Suppressor macrophage (primary cell): Measurements from ENCODE around the gene TTC39A.

Experiments
- DNase-seq, 4 experiments: peaks; one replicate each; pipeline ENCODE4 v3.0.0-alpha.2; 2020 to 2022
- total RNA-seq, 17 experiments: gene quantifications; one replicate each; lab custom pipeline; 2026; ENCODE audit warnings: mixed read lengths in 6 of 17, inconsistent platforms in 3 of 17; lab: John Stamatoyannopoulos, UW

Gene TTC39A
- 0 to 5.3 (median 1.2) reads per million in 17 experiments for total RNA-seq

DNA sequence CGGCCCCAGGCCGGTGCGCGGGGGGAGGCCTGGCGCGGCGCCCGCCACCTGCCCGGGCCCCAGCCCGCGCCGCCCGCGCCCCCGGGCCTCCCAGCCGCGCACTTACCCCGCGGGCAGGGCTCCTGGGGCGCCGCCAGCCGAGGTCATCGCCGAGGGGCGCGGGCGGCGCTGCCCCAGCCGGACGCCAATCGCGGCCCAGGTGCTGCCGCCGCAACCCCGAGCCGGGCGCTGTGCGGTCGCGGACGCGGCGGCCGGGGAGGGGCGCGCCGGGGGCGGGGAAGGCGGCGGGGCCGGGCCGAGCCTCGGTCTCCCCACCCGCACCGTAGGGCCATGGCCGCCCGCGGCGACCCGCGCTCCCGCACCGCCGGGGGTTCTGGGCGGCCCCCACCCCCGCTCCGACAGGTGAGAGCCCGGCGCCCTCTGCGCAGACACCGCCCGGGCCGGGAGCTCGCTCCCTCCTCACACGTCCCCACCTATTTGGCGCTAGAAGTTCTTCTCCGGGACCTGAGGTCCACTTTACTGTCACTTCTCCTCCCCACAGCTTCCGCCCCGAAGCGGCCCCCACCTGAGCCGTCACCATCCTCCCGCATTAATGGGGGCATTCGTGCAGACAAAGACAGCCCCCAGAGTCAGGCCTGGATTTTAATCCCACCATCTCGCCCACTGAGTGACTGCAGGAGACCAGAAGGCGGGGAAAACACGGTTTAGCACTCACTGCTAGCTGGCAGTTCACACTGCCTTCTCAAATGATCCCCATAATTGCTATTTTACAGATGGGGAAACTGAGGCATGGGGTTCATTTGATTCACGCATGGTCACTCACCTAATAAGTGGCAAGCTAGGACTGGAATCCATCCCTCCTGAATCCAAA, at the start of gene TTC39A:
TSS of gene TTC39A (minus strand) at position 232 of the 871 bp plus-strand sequence. CDS start at position 147, 85 bp downstream.
- DNase-seq: no peak

DNA sequence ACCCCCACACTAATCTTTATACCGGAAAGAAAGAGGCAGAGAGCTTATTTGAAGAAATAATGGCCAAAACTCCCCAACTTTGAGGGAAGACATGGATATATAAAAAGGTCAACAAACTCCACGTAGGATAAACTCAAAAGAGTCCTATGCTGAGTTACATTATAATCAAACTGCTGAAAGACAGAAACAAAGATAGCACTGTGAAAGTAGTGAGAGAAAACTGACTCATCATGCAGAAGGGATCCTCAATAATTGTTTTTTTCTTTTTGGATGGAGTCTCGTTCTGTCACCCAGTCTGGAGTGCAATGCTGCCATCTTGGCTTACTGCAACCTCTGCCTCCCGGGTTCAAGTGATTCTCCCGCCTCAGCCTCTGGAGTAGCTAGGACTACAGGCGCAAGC, 48.5 kb upstream of the TTC39A start:
- DNase-seq: no peak

DNA sequence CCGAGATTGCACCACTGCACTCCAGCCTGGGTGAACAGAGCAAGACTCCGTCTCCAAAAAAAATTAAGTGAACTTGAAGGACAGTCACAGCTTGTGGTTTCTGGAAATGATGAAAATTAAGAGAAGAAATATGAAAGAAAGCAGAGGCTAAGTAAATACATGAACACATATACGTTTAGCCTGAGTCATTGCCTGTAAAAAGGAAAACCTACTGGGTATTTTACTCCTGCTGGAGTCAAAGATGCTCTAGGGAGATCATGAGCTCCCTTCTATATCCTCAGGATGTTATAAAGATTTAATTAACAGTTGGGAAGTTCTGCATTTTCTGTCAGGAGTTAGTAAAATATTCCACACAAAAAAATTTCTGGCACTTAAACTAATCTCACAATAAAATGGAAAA, 43.5 kb upstream of the TTC39A start:
- no peak for DNase-seq

DNA sequence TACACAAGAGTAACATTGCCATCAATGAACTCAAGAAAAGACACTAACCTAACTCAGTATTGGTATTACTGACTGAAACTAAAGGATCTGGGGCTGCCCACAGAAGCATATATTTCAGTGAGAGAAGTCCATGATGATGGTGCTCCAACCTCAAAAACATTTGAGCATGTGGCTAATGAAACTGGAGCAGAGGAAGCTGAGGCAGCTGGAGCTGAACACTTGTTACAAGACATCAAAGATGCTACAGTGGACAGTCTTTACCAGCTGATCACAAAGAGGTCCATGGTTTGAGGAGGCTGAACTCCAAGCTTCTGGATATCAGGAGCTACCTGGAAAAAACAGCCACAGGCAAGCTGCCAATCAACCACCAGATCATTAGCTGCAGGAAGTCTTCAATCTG, 42.2 kb upstream of the TTC39A start:
- DNase-seq: no peak

DNA sequence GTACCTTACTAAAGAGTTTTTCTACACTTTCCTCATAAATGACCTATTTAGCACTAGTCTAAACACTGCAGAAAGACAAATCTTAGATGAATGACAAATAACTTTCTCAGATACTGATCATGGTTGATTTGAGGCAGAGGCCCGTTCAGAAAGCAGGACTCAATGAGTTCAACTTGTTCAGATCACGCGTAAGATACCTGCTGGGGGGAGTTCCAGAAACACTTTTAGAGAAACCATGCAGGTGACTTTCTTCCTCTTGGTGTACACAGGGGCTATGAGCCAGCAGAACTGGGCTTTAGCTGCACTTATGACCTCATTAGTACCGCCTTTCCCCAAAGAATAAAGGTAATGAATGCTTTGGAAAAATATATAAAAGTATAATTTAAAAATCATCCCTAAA, 38.8 kb upstream of the TTC39A start:
- DNase-seq: no peak

DNA sequence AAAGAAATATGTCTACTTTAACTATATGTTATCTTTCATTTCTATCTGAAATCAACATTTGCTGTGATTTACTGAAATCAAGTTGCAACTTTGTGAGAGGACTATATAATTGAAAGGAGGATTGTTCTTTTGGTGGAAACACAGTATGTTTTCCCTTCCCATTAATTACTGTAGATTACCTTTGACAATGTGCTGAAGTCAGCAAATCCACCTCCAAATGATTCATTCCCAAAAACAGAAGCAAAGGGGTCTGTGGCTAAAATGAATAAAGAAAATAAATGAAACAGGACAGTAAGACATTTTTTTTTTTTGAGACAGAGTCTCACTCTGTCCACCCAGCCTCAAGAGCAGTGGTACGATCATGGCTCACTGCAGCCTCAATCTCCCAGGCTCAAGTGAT, 35.4 kb upstream of the TTC39A start:
- no peak for DNase-seq

DNA sequence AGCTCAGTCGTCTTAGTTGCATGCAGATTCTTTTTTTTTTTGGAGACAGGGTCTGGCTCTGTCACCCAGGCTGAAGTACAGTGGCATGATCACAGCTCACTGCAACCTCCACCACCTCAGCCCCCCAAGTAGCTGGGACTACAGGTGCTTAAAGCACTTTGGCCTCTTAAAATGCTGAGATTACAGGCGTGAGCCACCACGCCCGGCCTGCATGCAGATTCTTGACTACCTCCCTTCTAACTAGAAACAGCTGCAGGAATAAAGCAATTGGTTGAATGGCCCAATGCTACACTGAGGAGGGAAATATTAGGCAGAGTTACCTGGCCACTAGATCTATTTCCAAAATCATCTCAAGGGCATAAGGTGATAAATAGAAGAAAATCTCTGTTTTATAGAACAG, 29.5 kb upstream of the TTC39A start:
- DNase-seq: no peak

DNA sequence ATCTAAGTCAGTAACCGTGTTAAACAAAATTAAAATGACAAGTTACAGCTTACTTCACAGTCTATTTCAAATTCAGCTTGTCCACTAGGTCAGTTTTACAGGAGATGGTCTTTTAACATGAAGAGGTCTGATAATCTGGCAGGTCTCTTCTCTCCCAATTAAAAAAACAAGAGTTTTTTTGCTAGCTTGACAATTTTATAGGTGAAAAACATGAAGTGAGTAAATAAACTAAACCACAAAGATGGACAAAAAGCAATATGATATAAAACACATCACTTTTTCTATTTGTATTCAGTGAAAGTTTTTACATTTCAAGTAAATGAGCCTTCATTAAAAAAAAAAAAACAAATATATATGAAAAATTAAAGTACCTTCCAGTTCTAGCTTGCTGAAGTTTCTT, 25.0 kb upstream of the TTC39A start:
- DNase-seq: no peak

DNA sequence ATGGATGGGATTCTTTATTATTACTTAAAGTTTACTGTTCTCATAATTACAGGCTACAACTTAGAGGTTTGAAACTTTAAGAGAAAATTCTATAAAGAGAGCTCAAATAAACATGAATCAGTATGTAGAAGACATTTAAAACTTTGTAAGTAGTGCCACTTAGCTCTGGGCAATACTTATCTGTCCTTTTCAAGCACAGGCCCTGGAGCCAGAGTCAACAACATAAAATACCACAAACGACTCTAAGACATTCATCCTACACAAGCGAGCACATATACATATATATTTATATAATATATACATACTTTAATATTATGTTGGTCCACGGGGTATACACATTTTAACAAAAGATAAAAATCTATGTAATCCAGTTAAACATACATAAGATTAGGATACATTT, 24.1 kb upstream of the TTC39A start:
- no peak for DNase-seq

DNA sequence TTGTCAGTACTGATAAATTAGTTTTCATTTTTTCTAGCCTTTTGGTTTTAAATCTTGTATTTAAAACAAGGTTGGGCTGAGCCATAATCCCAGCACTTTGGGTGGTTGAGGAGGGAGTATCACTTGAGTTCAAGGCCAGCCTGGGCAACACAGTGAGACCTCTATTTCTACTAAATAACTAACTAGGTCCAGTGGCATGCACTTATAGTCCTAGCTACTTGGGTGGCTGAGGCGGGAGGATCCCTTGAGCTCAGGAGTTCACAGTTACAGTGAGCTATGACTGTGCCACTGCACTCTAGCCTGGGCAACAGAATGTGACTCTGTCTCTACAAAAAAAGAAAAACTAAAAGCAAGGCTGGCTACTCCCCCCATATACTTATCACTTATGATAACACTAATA, 21.5 kb upstream of the TTC39A start:
- DNase-seq: no peak

DNA sequence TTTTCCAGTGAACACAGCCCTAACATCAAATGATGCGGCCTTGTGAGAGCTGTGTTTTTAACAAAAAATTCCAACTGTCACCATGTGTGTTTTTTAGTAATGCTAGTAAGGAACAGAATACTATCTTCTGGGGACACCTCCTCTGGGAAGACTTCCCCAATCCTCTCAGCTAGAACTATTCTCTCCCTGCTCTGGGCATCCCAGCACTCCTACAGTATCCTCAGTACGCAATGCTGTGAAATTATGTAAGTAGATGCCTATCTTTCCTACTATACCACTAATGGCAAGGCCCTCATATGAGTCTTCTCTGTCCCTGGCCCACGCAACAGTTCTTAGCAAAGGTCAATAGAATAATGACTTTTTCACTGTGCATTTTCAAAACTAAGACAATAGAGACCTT, 19.5 kb upstream of the TTC39A start:
- DNase-seq: peak in 1 of 4 experiments; percentile 12

DNA sequence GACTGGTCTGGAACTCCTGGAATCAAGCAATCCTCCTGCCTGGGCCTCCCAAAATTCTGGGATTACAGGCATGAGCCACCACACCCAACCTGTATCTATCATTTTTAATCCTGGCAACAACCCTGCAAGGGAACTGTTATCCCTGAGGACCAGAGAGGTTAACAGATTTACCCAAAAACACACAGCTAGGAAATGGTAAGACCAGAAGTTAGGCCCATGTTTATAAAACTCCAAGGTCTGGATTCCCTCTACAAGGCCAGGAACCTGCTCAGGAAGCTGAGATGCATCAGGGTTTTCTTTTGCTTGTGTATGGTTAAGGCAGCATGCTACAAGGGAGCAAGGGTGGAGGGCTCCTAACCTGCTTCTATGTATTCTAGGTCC, 17.8 kb upstream of the TTC39A start:
- no peak for DNase-seq

DNA sequence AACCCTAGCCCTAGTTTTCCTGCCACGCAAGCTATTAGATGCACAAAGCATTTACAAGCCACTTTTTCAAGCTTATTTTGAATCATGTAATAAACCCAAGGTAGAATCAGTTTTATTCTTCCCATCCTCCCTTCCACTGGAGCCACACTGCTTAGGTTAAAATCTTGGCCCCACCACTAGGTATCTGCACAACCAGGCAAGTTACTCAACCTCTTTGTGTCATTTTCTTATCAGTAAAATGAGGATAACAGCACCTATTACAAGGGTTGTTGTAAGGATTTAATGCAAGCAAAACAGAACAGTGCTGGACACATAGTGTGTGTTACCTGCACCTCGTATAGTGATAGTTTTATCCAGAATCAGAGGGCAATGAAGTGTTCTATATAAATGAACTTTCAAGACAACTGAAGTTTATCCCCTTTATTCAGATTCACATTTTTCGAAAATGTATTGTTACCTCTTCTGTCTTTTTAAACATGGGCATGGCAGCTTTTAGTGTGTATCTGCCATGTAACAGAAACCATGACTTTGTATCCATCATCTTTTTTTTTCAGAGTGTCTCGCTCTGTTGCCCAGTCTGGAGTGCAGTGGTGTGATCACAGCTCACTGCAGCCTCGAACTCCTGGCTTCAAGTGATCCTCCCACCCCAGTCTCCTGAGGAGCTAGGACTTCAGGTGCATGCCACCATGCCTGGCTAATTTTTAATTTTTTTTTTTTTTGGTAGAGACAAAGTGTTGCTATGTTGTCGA, 17.2 kb upstream of the TTC39A start:
- DNase-seq: no peak

DNA sequence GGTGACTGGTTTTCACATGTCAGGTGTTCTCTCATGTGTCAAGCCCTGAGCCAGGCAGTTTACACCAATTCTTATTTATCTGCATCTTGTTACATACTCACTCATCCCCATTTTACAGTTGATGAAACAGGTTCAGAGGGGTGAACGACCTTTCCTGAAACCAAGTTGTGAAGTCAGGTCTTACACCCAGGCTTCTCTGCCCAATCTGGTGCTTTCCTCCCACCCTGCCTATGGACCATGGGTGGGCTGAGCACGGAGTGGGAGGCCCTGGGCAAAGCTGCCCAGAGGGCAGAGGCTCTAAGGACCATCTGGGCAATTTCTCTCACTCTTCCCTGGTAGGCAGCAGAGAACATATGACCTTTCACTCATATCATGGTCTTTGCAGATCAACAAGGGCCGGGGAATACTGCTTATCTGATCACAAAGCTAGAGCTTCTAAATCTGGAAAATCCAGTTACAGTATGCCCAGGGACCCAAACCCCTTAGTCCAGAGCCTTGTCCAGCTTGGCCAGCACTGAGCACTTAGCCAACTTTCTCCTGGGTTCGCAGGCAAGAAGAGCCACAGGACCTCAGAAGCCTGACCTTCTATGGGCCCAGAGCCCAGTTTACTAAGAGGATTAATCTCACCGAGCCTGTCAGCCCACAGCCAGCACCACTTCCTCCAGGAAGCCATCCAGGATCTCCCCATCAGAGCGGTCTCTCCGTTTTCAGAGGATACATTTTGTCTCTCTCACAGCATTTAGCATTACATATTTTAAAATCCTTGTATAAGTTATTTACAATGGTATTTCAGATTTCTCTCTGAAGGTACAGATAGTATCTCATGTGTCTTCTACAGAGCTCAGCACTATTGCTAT, 16.0 kb upstream of the TTC39A start:
- no peak for DNase-seq

DNA sequence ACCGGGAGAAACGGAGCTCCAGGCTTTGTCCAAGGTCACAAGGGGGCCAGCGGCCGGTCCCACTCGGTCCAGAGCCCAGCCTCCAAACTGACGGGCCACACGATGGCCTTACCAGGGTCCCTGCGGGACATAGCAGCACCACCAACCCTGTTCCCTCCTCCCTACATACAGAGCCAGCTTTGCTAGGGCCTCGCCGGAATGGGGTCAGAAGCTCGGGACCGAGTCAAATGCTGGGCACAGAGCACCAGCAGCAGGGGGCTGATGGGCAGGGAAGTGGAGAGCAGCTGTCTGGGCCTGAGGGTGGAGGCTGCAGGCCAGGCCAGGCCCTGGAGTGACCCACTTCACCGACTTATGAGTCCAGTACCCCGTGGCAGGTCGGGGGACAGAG, 14.9 kb upstream of the TTC39A start:
- no peak for DNase-seq

DNA sequence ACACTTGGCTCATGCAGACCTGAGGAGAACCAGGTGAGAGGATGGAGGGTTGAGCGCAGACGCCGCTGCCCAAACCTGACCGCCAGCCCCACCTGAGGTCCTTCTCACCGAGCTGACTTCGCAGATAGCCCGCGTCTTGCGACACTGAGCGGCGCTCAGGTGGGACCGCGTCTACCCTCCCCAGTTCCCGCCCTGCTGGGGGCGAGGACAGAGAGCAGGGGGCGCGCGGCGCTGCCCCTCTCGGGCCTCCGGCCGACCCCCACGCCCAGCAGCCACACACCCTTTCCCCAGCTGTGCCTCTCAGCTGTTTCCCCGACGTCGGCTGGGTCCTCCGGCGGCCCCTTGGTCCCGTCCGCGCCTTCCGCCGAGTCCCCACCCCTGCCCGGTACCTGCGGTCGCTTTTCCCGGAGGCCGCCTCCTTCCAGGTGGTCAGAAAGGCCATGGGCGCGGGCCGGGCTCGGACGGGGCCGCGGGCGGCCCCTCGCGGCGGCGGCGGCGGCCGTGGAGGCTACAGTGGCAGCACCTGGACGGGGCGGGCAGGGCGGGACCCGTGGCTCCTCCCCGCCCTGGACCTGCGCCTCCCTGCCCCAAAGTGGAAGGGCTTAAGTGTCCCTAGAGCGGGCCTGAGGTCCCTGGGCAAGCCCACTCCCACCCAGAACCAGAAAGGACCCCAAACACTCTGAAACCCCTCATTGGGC, 14.4 kb upstream of the TTC39A start:
- DNase-seq: peak in 1 of 4 experiments; percentile 21

DNA sequence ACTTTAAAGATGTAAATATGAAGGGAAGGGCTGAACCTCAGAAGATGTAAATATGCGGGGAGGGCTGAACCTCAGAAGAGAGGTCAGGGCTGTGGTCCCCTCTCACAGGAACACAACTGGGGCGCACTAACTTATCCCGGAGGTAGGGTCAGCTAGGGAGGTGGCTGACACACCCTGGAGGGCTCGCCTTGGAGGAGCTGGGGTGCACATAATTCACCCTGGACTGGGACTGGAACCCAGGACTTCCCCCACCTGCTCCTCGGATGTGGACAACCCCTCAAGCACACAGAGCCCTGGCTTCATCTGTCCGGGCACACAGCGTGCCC, 13.9 kb upstream of the TTC39A start:
- DNase-seq: no peak

DNA sequence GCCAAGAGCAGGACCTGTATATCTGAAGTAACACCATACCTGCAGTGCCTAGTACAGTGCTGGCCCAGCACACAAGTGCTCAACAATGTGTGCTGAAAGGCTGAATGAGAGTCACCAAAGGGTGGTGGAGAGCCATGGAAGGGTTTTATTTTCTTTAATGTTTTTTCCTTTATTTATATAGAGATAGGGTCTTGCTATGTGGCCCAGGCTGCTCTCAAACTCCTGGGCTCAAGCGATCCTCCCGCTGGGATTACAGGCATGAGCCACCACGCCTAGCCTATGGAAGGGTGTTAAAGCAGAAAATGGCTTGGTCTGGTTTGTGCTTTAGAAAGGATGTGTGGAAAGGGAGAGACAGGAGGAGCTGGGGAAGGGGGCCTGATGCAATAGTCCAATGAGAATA, 13.3 kb upstream of the TTC39A start:
- no peak for DNase-seq

DNA sequence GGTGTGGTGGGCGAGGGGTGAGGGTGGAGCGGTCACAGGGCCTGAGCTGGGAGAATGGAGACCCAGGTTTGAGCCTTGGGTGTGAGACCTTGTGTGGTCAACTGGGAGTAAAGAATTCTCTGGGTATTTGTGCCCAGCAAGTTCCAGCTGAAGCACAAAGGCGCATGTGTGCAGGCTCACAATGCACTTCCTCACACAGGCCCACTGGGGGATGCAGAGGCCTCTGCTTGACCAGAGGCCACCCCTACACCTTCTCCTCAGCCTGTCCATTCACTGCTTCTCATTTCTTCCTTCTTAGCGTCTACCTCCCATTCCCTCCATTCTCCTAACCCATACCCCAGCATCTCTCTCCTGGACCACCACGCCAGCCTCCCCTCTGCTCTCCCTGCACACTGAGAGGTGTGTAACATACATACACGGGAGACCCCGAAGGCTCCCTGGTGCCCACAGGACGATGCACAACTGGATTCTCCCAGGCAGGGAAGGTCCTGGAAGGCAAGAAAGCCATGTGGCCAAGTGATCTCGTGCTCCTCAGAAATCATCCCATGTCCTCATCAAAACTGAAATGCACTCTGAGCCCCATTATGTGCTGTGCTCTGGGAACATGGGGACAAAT, 12.3 kb upstream of the TTC39A start:
- DNase-seq: no peak

DNA sequence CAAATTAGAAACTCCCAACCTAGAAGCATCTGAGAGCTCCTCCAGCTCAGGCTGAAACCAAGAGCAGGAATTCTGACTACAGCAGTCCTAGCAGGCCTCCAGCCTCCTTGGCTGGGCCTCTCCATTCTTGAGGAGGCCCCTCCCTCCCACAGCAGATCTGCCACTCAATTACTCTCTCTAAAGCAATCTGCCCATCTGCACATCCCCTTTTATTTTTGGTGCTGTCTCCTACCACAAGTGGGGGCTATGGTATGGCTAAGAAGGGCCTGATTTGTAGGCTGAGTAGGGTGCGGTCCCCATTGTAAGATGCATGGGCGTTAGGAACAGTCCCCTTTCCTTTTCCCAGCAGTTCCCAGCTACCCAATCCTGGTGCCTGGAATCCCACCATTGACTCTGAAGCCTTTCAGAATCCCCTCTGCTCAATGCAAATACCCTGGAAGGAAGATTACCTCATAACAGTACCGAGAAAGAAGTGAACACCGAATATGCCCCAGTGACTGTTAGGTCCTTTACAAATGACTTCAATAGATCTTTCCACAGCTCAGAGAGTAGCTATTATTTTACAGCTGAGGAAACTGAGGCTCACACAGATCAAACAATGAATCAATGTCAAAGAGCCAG, 11.6 kb upstream of the TTC39A start:
- no peak for DNase-seq

DNA sequence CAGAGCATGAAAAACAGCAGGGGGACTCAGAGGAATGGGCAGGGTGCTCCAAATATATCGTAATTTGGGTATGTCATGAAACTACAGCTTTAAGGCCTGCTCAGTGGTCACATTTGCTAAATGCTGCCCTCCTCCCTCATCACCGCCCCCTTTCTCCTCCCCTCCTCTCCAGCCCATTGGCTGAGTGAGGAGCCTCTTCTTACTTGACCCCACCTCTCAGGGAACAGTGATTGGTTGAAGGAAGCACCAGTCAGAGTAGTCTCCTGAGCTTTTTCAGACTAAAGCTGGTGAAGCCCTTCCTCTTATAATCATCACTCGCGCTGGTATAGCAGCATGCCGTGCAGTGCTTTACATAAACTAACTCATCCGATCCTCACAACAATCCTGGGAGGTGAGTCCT, 10.0 kb upstream of the TTC39A start:
- DNase-seq: no peak

DNA sequence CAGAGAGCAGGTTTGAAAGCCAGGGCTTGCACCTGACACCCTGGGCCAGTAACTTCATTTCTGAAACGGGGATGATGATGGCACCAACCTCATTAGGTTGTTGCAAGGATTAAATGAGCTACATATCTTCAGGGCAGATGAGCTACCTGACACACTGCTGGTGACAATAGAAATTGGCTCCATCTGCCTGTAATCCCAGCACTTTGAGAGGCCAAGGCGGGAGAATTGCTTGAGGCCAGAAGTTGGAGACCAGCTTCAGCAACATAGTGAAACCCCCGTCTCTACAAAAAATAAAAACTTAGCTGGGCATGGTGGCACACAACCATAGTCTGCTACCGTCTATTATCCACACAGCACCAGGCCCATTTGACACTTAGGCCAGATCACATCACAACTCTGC, 6.3 kb upstream of the TTC39A start:
- DNase-seq: no peak
